GM18951 (cell line): Measurements from ENCODE around the gene AHCYL2.

ENCODE experiments used
- POLR2A ChIP-seq: IDR thresholded peaks from 4 replicates; pipeline ENCODE4 v1.6.1; 2011; ENCODE audit warnings: mild to moderate bottlenecking; ENCODE audit not compliant: insufficient read length, insufficient read depth; ENCODE audit errors: extremely low read depth
- in situ Hi-C: fragments of 300-500 bp; cut with MboI; formaldehyde crosslinking; loops from one replicate; pipeline ENCODE4 v1.12.0; 2022; ENCODE audit warnings: low sequenced_read_pairs, mixed read lengths, inconsistent platforms; ENCODE audit not compliant: unreplicated experiment

The AHCYL2 gene

DNA sequence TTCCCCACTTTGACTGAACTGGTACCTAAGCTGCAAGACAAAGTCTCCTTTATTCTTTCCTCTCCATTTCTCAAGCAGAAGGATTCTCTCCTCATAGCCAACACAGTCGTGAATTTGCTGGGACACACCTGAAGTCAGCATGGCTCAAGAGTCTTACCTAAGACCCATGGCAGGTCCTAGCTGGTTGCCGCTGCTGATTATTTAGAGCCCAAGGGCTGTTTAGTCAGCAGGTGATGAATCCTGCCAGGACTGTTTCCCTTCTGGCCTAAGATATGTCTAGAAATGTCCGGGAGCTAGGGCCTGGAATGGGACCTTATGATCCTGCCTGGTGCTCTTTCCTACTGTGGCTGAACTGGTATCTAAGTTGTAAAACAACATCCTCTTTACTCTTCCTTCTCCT is 82.8 kb downstream of the AHCYL2 start:
- in situ Hi-C loops: no loop called here
- TF ChIP-seq POLR2A: no peak

GRCh38 chr7:129308047-129308446 is 83.2 kb downstream of the AHCYL2 start:
- in situ Hi-C loops: no loop called here

GRCh38 chr7:129311429-129311828 is 86.6 kb downstream of the AHCYL2 start:
- in situ Hi-C loops: no loop called here

More at GRCh38 chr7:129308047-129308446, 83.2 kb downstream of the AHCYL2 start:
- TF ChIP-seq POLR2A: no peak

GRCh38 chr7:129313282-129313681 is 88.5 kb downstream of the AHCYL2 start:
- in situ Hi-C loops: no loop called here
- no peak for TF ChIP-seq POLR2A

More at GRCh38 chr7:129311429-129311828, 86.6 kb downstream of the AHCYL2 start:
- no peak for TF ChIP-seq POLR2A

DNA sequence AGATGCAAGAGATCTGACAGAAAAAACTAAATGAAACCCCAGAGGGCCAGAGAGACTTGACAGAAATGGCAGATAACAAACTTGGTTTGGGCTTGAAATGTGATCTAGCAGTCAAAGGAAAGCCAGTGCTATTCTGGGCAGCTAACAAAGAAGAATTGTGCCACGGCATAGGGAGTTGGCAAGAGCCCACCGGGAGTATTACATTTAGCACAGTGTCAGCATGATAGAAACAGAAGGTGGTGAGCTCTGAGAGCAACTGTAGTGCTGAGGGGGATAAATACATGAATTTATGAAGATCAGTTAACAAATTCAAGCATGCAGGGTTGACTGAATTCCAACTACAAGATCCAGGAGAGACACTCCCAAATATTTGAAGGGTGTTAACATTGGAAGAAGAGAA is 91.1 kb downstream of the AHCYL2 start:
- in situ Hi-C loops: no loop called here
- TF ChIP-seq POLR2A: no peak

GRCh38 chr7:129317450-129317849 is 92.6 kb downstream of the AHCYL2 start:
- TF ChIP-seq POLR2A: no peak
- in situ Hi-C loops: no loop called here

- TF ChIP-seq POLR2A: no peak
- in situ Hi-C loops: no loop called here
Measured at GRCh38 chr7:129327076-129327475, 102.2 kb downstream of the AHCYL2 start.

GRCh38 chr7:129332254-129333035 is 107.6 kb downstream of the AHCYL2 start:
- in situ Hi-C loops: no loop called here
- TF ChIP-seq POLR2A: no peak

- in situ Hi-C loops: no loop called here
- no peak for TF ChIP-seq POLR2A
Measured at GRCh38 chr7:129334473-129334872, 109.6 kb downstream of the AHCYL2 start.

DNA sequence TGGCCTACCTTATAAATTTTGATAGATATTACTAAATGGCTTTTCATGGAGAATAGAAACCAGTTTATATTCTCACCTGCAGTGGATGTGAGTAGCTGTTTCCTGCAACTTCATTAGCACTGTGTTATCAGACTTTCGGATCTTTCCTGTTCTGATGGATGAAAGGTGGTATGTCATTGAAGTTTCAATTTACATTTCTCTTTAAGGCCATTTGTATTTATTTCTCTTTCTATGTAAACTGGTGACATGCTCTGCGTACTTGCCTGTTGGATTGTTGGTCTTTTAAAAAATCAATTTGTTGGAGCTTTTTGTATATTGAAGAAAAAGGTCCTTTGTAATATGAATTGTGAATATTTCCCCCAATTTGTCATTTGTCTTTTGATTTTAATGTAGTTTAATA is 113.6 kb downstream of the AHCYL2 start:
- in situ Hi-C loops: no loop called here
- no peak for TF ChIP-seq POLR2A

GRCh38 chr7:129341212-129341611 is 116.4 kb downstream of the AHCYL2 start:
- in situ Hi-C loops: no loop called here
- TF ChIP-seq POLR2A: no peak

- no peak for TF ChIP-seq POLR2A
- in situ Hi-C loops: no loop called here
Measured at GRCh38 chr7:129341816-129342806, 117.3 kb downstream of the AHCYL2 start.

DNA sequence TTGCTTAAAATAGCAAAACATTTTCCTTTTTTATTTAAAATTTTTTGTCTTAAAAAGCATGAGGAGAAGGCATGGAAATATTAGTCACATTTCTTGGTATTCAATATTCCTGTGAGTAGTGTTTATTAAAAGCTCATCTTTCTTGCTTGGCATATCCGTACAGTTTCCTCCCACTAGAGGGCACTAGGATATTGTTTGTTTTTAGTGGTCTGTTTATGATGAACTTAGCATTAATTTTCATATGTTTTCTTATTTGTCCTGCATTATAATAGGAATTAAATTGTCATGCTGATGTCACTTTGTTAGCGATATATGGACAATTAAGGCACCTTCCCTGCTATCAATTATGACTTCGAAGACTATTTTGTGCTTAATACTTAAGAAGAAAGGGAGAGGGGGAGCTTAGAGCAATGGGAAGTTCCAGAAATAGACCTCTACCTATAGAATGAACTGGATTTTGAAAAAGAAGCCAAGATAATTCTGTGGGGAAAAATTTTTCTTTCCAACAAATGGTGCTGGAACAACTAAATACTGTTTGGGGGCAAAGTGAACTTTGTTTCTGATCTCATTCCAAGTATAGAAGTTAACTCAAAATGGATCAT is 118.4 kb downstream of the AHCYL2 start:
- TF ChIP-seq POLR2A: no peak
- in situ Hi-C loops: no loop called here
